HepG2 (cell line): ENCODE measurements around the gene DNASE1. TPM values are rescaled to one million over a fixed set of nuclear protein-coding genes. Genes with fewer than 3 reads are reported as not detected.
A peak's percentile ranks its signal among the peaks of the same experiment; 100 is the strongest.

ENCODE experiments used
- HIVEP1 ChIP-seq: sonication (generic); formaldehyde crosslinking; IDR thresholded peaks from 2 replicates; pipeline ENCODE4 v1.4.0; 2020; ENCODE audit warnings: mild to moderate bottlenecking, missing genetic modification reagents
- MED13 ChIP-seq: sonication (generic); formaldehyde crosslinking; IDR thresholded peaks from 2 replicates; pipeline ENCODE4 v1.5.0; 2020; ENCODE audit warnings: missing genetic modification reagents
- MEF2D ChIP-seq: sonication (generic); formaldehyde crosslinking; IDR thresholded peaks from 2 replicates; pipeline ENCODE4 v1.5.1; 2020; ENCODE audit warnings: mild to moderate bottlenecking, missing genetic modification reagents
- NFATC3 ChIP-seq: sonication (generic); formaldehyde crosslinking; IDR thresholded peaks from 2 replicates; pipeline ENCODE4 v1.5.1; 2020; ENCODE audit warnings: mild to moderate bottlenecking, missing genetic modification reagents
- POLR2G ChIP-seq: fragments of 200-400 bp; formaldehyde crosslinking; IDR thresholded peaks from 2 replicates; pipeline ENCODE4 v1.6.1; 2018; ENCODE audit warnings: mild to moderate bottlenecking, low read depth, low read length, moderate library complexity
- RAD21 ChIP-seq: fragments of 450-650 bp; formaldehyde crosslinking; IDR thresholded peaks from 2 replicates; pipeline ENCODE4 v1.5.0; 2020; ENCODE audit warnings: mild to moderate bottlenecking
- RXRA ChIP-seq: sonication (generic); formaldehyde crosslinking; IDR thresholded peaks from 2 replicates; pipeline ENCODE4 v1.5.1; 2020; ENCODE audit warnings: missing genetic modification reagents
- SIN3A ChIP-seq: IDR thresholded peaks from 2 replicates; pipeline ENCODE4 v1.6.1; 2011; ENCODE audit warnings: low read depth, mild to moderate bottlenecking, control low read depth, low read length, borderline replicate concordance
- TAF1 ChIP-seq: sonication (generic); formaldehyde crosslinking; IDR thresholded peaks from 2 replicates; pipeline ENCODE4 v1.4.0; 2020; ENCODE audit warnings: missing genetic modification reagents
- TCF7 ChIP-seq: sonication (generic); IDR thresholded peaks from 2 replicates; pipeline ENCODE4 v1.6.1; 2016; ENCODE audit warnings: antibody characterized with exemption, low read depth
- ZNF263 ChIP-seq: sonication (generic); formaldehyde crosslinking; IDR thresholded peaks from 2 replicates; pipeline ENCODE4 v1.4.0; 2020; ENCODE audit warnings: missing genetic modification reagents
- ZNF766 ChIP-seq: sonication (generic); formaldehyde crosslinking; IDR thresholded peaks from 2 replicates; pipeline ENCODE4 v1.5.0; 2020; ENCODE audit warnings: missing genetic modification reagents, borderline replicate concordance
- ZNF792 ChIP-seq: IDR thresholded peaks from 2 replicates; pipeline ENCODE4 v1.6.1; 2016
- polyA plus RNA-seq, 8 experiments: library from polyadenylated mRNA; depleted of rRNA in 3 of 8; stranded (reverse) in 7 of 8; unstranded in 1 of 8; fragments of >200 nt; fragmentation: Illumina TruSeq in 4 of 8; extraction: Trizol in 4 of 8; gene quantifications; 2 replicates each; pipeline versions ENCODE4 v1.2.1 to v1.2.3, GENCODE V29; 2011 to 2016; ENCODE audit warnings: low read depth in 4 of 8, missing spikeins in 1 of 8, mixed read lengths in 1 of 8; ENCODE audit not compliant: insufficient read depth in 1 of 8
- total RNA-seq, 5 experiments: library from RNA; depleted of rRNA; stranded (reverse); fragments of >200 nt; fragmentation: Illumina TruSeq; extraction: Trizol; gene quantifications; 2 replicates each; pipeline ENCODE4 v1.2.3, GENCODE V29; 2016; ENCODE audit warnings: low read depth in 1 of 5
- TF ChIP-seq, protein P1 (sequence below): sonication (generic); formaldehyde crosslinking; IDR thresholded peaks from 2 replicates; pipeline ENCODE4 v1.4.0; 2020; ENCODE audit warnings: missing genetic modification reagents
- TF ChIP-seq, protein P2 (sequence below): sonication (generic); formaldehyde crosslinking; IDR thresholded peaks from 2 replicates; pipeline ENCODE4 v1.5.0; 2020; ENCODE audit warnings: mild to moderate bottlenecking, missing genetic modification reagents
- TF ChIP-seq, protein P3 (sequence below): IDR thresholded peaks from 2 replicates; pipeline ENCODE4 v1.6.1; 2016; ENCODE audit warnings: missing genetic modification reagents, missing compliant biosample characterization
- TF ChIP-seq, protein P4 (sequence below): IDR thresholded peaks from 2 replicates; pipeline ENCODE4 v1.6.1; 2012; ENCODE audit warnings: inconsistent platforms
- TF ChIP-seq, protein P5 (sequence below): IDR thresholded peaks from 2 replicates; pipeline ENCODE4 v1.6.1; 2016; ENCODE audit warnings: missing compliant biosample characterization, missing genetic modification reagents, borderline replicate concordance

DNASE1 gene
- total and polyA plus RNA-seq, 2 of the 13 experiments (the other 11 are each of a cell fraction or from before 2014, with no cell fraction given), result 7.1 to 11.1 TPM

DNA sequence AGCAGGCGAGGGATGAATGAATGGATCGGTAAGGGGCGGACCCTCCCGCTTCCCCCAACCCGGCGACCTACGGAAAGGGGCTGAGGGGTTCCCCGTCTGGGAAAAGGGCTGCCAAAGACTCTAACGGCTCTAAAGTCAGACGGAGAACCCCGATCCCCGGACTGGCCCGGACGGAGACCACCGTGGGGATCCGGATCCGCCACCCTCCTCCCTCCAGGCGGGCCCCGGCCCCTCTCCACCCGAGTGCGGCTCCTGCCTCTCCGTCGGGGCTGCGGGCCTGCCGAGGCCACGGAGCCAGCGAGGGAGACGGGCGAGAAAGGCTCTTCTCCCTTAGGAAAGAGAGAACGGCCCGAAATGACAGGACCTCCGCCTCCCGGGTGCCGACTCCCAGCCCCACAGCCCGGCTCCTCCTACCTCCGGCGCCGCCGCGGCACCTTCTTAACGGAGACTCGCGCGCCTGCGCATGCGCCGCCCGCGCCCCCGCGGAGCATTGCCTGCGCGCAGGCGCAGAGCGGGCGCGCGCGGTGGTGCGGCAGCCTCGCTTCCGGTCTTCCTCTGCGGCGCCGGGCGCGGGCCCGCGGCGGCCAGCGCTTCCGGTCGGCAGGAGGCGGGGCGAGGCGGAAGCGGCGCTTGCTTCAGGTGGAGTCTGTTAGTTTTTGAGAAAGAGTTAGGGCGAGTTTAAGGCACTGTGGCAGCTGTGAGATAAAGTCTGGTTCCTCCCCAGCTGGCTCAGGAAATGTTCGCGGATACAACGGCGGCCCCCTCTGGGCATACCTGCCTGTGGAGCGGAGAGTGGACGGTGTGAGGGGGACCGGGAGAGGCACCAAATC lies 43.1 kb upstream of the DNASE1 start, which contains the start of gene SLX4 (continued):
- TF ChIP-seq, protein P1, sequence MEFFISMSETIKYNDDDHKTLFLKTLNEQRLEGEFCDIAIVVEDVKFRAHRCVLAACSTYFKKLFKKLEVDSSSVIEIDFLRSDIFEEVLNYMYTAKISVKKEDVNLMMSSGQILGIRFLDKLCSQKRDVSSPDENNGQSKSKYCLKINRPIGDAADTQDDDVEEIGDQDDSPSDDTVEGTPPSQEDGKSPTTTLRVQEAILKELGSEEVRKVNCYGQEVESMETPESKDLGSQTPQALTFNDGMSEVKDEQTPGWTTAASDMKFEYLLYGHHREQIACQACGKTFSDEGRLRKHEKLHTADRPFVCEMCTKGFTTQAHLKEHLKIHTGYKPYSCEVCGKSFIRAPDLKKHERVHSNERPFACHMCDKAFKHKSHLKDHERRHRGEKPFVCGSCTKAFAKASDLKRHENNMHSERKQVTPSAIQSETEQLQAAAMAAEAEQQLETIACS, result peak; percentile 93
- TF ChIP-seq POLR2G (peak; percentile 79), SIN3A (peak; percentile 80; the same call in 1 of the 2 replicates), HIVEP1 (CRISPR knock-in tag) (peak; percentile 45; the same call in 1 of the 2 replicates), MED13 (CRISPR knock-in tag) (peak; percentile 54; the same call in 1 of the 2 replicates), TCF7 (0 out of 2 replicates have a peak, but pooled peaks have one; percentile 3), RAD21 (0 out of 2 replicates have a peak, but pooled peaks have one; percentile 11), ZNF766 (CRISPR knock-in tag) (peak; percentile 23; the same call in 1 of the 2 replicates), ZNF263 (CRISPR knock-in tag) (peak; percentile 56), ZNF792 (CRISPR knock-in tag) (0 out of 2 replicates have a peak, but pooled peaks have one; percentile 18), MEF2D (CRISPR knock-in tag) (0 out of 2 replicates have a peak, but pooled peaks have one; percentile 40), NFATC3 (no peak), RXRA (CRISPR knock-in tag) (peak; percentile 22; the same call in 1 of the 2 replicates), TAF1 (CRISPR knock-in tag) (peak; percentile 28; the same call in 1 of the 2 replicates)
- TF ChIP-seq, protein P2, sequence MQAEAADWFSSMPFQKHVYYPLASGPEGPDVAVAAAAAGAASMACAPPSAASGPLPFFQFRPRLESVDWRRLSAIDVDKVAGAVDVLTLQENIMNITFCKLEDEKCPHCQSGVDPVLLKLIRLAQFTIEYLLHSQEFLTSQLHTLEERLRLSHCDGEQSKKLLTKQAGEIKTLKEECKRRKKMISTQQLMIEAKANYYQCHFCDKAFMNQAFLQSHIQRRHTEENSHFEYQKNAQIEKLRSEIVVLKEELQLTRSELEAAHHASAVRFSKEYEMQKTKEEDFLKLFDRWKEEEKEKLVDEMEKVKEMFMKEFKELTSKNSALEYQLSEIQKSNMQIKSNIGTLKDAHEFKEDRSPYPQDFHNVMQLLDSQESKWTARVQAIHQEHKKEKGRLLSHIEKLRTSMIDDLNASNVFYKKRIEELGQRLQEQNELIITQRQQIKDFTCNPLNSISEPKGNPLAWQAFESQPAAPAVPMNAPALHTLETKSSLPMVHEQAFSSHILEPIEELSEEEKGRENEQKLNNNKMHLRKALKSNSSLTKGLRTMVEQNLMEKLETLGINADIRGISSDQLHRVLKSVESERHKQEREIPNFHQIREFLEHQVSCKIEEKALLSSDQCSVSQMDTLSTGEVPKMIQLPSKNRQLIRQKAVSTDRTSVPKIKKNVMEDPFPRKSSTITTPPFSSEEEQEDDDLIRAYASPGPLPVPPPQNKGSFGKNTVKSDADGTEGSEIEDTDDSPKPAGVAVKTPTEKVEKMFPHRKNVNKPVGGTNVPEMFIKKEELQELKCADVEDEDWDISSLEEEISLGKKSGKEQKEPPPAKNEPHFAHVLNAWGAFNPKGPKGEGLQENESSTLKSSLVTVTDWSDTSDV, result no peak
- TF ChIP-seq, protein P3, sequence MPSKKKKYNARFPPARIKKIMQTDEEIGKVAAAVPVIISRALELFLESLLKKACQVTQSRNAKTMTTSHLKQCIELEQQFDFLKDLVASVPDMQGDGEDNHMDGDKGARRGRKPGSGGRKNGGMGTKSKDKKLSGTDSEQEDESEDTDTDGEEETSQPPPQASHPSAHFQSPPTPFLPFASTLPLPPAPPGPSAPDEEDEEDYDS (CRISPR knock-in tag), result peak; percentile 39; the same call in 1 of the 2 replicates
- TF ChIP-seq, protein P4, sequence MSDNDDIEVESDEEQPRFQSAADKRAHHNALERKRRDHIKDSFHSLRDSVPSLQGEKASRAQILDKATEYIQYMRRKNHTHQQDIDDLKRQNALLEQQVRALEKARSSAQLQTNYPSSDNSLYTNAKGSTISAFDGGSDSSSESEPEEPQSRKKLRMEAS, result peak; percentile 63
- TF ChIP-seq, protein P5, sequence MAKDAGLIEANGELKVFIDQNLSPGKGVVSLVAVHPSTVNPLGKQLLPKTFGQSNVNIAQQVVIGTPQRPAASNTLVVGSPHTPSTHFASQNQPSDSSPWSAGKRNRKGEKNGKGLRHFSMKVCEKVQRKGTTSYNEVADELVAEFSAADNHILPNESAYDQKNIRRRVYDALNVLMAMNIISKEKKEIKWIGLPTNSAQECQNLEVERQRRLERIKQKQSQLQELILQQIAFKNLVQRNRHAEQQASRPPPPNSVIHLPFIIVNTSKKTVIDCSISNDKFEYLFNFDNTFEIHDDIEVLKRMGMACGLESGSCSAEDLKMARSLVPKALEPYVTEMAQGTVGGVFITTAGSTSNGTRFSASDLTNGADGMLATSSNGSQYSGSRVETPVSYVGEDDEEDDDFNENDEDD (CRISPR knock-in tag), result peak; percentile 73; the same call in 1 of the 2 replicates
